Muscle layer of colon (tissue), 2 donors: ENCODE data around the gene CKAP5.

Experiments
- H3K27ac ChIP-seq: one replicate; pipeline ENCODE4 v1.7.0; 2013; ENCODE audit warnings: low read depth, mild to moderate bottlenecking, low read length, moderate library complexity
- H3K27me3 ChIP-seq, 2 donors: one replicate each; pipeline ENCODE4 v1.7.0; 2013; ENCODE audit warnings: low read length in 2 of 2, mild to moderate bottlenecking in 2 of 2; ENCODE audit not compliant: insufficient read depth in 2 of 2, control insufficient read depth in 1 of 2
- H3K36me3 ChIP-seq: one replicate; pipeline ENCODE4 v1.7.0; 2013; ENCODE audit warnings: mild to moderate bottlenecking, low read length; ENCODE audit not compliant: insufficient read depth
- H3K4me1 ChIP-seq: one replicate; pipeline ENCODE4 v1.7.0; 2013; ENCODE audit warnings: mild to moderate bottlenecking, low read length; ENCODE audit not compliant: insufficient read depth
- H3K4me3 ChIP-seq, 2 donors: one replicate each; pipeline ENCODE4 v1.7.0; 2013; ENCODE audit warnings: low read length in 2 of 2, low read depth in 1 of 2, mild to moderate bottlenecking in 1 of 2, moderate library complexity in 1 of 2
- H3K9ac ChIP-seq: one replicate; pipeline ENCODE4 v1.7.0; 2013; ENCODE audit warnings: low read length
- H3K9me3 ChIP-seq: one replicate; pipeline ENCODE4 v1.7.0; 2013; ENCODE audit warnings: mild to moderate bottlenecking, low read length
- donor health status: abdominal sarcoma.
- donor health status: Adenocarcinoma of cecum.

The CKAP5 gene

GRCh38 chr11:46761807-46762206, 84.3 kb downstream of the CKAP5 start:
- Histone ChIP-seq H3K9me3 (no peaks in the 10 kb centered on the region), H3K36me3 (peaks cover 53% of the 10 kb centered on the region), H3K4me3 (no peak overlapping the region), H3K9ac (no peak overlapping the region), H3K4me1 (no peaks in the 10 kb centered on the region), H3K27me3 (no peaks in the 10 kb centered on the region), H3K27ac (no peak overlapping the region)

- no peak overlapping the region for H3K9ac ChIP-seq
- no peak overlapping the region for H3K4me3 ChIP-seq
- H3K27ac ChIP-seq = no peak overlapping the region
- no peaks in the 10 kb centered on the region for H3K27me3 ChIP-seq
- H3K36me3 ChIP-seq = peaks cover 53% of the 10 kb centered on the region
- no peaks in the 10 kb centered on the region for H3K9me3 ChIP-seq
- no peaks in the 10 kb centered on the region for H3K4me1 ChIP-seq
These were observed 85.5 kb downstream of the CKAP5 start for GRCh38 chr11:46760429-46761128.

DNA sequence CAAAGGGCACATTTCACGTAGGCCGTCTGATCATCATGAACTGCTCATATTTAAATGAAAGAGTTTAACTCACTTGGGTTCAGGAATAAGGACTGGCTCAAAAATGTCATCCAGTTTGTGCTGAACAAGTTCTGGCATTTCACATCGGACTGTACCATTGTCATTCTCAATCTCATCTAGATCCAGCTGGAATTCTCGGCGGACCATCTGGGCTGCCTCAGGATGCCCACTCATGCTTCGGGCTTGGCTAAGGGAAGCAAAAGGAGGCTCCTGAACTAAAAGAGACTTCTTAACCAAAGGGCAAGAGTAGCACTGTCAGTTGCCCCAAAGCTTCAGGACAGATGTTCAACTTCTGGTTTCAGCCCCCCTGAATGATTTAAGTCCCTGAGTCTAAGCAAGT, 86.9 kb downstream of the CKAP5 start:
- Histone ChIP-seq H3K9me3 (no peaks in the 10 kb centered on the region), H3K36me3 (peaks cover 60% of the 10 kb centered on the region), H3K4me3 (no peak overlapping the region), H3K4me1 (no peaks in the 10 kb centered on the region), H3K9ac (no peak overlapping the region), H3K27ac (no peak overlapping the region), H3K27me3 (no peaks in the 10 kb centered on the region)

DNA sequence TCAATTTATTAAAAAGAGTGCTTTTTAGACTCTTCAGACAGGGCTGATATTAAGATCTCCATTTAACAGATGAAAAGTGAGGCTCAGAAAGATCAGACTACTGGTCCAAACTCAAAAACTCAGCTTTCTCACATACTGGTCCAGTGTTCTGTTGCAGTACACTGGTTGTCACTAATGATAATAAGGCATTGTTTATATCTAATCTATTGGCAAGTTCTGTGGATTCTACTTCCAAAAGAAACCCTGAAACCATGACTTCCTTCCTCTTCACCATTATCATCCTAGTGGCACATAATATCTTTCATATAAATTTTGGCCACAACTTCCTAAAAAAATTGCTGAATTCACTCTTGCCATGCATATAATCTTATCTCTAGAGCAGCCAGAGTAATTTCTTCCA, 90.1 kb downstream of the CKAP5 start:
- no peak overlapping the region for H3K9ac ChIP-seq
- no peak overlapping the region for H3K27ac ChIP-seq
- no peak overlapping the region for H3K4me3 ChIP-seq
- H3K27me3 ChIP-seq = no peaks in the 10 kb centered on the region
- no peaks in the 10 kb centered on the region for H3K4me1 ChIP-seq
- peaks cover 52% of the 10 kb centered on the region for H3K36me3 ChIP-seq
- H3K9me3 ChIP-seq = no peaks in the 10 kb centered on the region

DNA sequence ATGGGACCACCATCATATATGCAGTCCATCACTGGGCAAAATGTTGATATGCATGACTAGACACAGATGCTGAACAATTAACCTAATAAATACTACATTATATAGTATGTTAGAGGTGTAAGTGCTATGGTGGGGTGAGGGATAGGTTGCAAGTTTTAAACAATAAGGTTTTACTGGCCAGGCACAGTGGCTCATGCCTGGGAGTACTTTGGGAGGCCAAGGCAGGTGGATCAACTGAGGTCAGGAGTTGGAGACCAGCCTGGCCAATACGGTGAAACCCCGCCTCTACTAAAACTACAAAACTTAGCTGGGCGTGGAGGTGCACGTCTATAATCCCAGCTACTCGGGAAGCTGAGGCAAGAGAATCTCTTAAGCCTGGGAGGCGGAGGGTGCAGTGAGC, 98.9 kb downstream of the CKAP5 start:
- H3K9me3 ChIP-seq = no peaks in the 10 kb centered on the region
- no peak overlapping the region for H3K4me3 ChIP-seq
- H3K36me3 ChIP-seq = peaks cover 65% of the 10 kb centered on the region

DNA sequence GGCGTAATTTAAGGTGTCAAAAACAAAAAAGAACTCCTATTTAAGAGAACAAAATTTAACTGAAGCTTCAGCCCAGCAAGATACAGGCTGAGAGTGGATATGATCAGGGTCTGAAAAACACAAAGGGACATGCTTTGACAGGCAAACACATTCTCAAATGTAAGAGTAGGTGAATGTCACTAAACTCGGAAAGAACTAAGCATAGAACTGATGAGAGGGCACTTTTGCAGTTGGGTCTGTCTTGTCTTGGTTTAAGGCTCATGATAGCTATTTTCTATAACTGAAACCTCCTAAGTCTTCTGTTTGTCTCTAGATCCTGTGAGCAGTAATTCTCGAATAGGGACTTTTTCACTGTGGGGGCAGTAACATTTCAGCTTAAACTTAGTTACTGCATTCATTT, 100.1 kb downstream of the CKAP5 start:
- Histone ChIP-seq H3K27me3 (no peaks in the 10 kb centered on the region), H3K9me3 (no peaks in the 10 kb centered on the region), H3K9ac (no peak overlapping the region), H3K4me3 (no peak overlapping the region), H3K36me3 (peaks cover 58% of the 10 kb centered on the region), H3K4me1 (no peaks in the 10 kb centered on the region), H3K27ac (no peak overlapping the region)

More for the DNA sequence above, 98.9 kb downstream of the CKAP5 start:
- no peaks in the 10 kb centered on the region for H3K4me1 ChIP-seq
- H3K27me3 ChIP-seq = no peaks in the 10 kb centered on the region
- H3K27ac ChIP-seq = no peak overlapping the region
- no peak overlapping the region for H3K9ac ChIP-seq

DNA sequence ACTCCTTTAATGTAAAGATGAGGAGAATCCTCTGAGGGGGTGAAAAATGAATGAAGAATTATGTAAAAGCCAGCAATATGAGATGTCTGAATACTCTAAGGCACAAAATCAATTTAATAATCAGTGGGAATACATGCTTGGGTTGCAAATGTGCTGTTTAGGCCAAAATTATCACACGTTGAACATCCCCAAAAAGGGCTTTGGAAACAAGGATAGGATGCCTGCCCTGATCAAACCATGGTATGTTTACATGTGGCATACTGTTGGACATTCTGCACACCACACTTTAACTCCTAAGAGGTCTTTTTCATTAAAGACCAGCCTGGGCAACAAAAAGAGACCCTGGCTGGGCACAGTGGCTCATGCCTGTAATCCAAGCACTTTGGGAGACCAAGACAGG, 100.8 kb downstream of the CKAP5 start:
- H3K4me3 ChIP-seq = no peak overlapping the region
- H3K36me3 ChIP-seq = peaks cover 52% of the 10 kb centered on the region
- H3K27ac ChIP-seq = no peak overlapping the region
- no peaks in the 10 kb centered on the region for H3K4me1 ChIP-seq
- no peaks in the 10 kb centered on the region for H3K27me3 ChIP-seq
- H3K9ac ChIP-seq = no peak overlapping the region
- H3K9me3 ChIP-seq = no peaks in the 10 kb centered on the region

GRCh38 chr11:46743693-46744339, 102.3 kb downstream of the CKAP5 start:
- Histone ChIP-seq H3K9ac (no peak overlapping the region), H3K27me3 (no peaks in the 10 kb centered on the region), H3K36me3 (peaks cover 46% of the 10 kb centered on the region), H3K9me3 (no peaks in the 10 kb centered on the region), H3K4me3 (no peak overlapping the region), H3K4me1 (no peaks in the 10 kb centered on the region), H3K27ac (no peak overlapping the region)

DNA sequence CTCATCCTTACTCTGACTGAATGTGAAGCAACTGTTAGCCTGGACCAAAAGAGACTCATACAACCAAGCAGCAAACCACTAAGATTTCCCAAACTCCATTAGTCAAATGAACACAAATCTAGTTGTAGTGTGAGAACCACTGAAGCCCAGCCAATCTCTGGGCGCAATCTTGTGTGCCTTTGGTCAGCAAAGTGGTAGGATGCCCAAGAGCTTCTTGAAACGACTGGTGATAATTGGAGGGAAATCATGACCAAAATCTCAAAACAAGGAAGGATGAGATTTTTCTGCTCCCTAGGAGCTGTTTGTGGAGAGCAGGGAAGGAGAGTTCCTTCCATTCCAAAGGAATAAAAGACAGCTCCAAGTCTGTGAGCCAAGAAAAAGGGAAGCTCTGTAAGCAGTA, 103.0 kb downstream of the CKAP5 start:
- Histone ChIP-seq H3K36me3 (peaks cover 46% of the 10 kb centered on the region), H3K27ac (no peak overlapping the region)

GRCh38 chr11:46741600-46742484, 104.2 kb downstream of the CKAP5 start:
- Histone ChIP-seq H3K4me1 (no peaks in the 10 kb centered on the region), H3K9ac (no peak overlapping the region), H3K36me3 (peaks cover 36% of the 10 kb centered on the region), H3K27ac (no peak overlapping the region), H3K4me3 (no peak overlapping the region), H3K27me3 (no peaks in the 10 kb centered on the region), H3K9me3 (no peaks in the 10 kb centered on the region)

More for the DNA sequence above, 103.0 kb downstream of the CKAP5 start:
- H3K9me3 ChIP-seq = no peaks in the 10 kb centered on the region
- no peak overlapping the region for H3K9ac ChIP-seq
- H3K4me3 ChIP-seq = no peak overlapping the region
- H3K4me1 ChIP-seq = no peaks in the 10 kb centered on the region
- H3K27me3 ChIP-seq = no peaks in the 10 kb centered on the region

GRCh38 chr11:46738887-46739286, 107.2 kb downstream of the CKAP5 start:
- no peak overlapping the region for H3K9ac ChIP-seq
- peaks cover 8% of the 10 kb centered on the region for H3K36me3 ChIP-seq
- H3K4me3 ChIP-seq = no peak overlapping the region
- H3K27ac ChIP-seq = no peak overlapping the region
- H3K27me3 ChIP-seq = no peaks in the 10 kb centered on the region
- no peaks in the 10 kb centered on the region for H3K4me1 ChIP-seq
- H3K9me3 ChIP-seq = no peaks in the 10 kb centered on the region
